HEK293 (cell line): Measurements from ENCODE around the gene CALML3.
A peak's percentile ranks its signal among the peaks of the same experiment; 100 is the strongest.

Source experiments
- CTCF ChIA-PET: fragments of 350-600 bp; formaldehyde crosslinking; extraction: SDS; loops from one replicate; lab custom pipeline; 2021; ENCODE audit warnings: antibody characterized with exemption; lab: Yijun Ruan, JAX
- POLR2A ChIA-PET: fragments of 300-600 bp; formaldehyde crosslinking; extraction: SDS; loops from one replicate; lab custom pipeline; 2020; ENCODE audit warnings: antibody characterized with exemption, inconsistent platforms; lab: Yijun Ruan, JAX
- H3K27ac ChIP-seq: fragments of 200-500 bp; sonication (Bioruptor generic); 2 replicates; pipeline ENCODE4 v1.5.1; 2014; ENCODE audit warnings: low read depth, low read length, control low read depth, inconsistent platforms; ENCODE audit errors: extremely low read depth
- H3K36me3 ChIP-seq, 2 experiments: fragments of 200-500 bp in 1 of 2; sonication (Bioruptor generic) in 1 of 2; 1 replicate in 1 of 2; 2 replicates in 1 of 2; pipeline ENCODE4 v1.5.1; 2014 to 2017; ENCODE audit warnings: inconsistent platforms in 2 of 2, low read length in 2 of 2; ENCODE audit not compliant: control insufficient read depth in 2 of 2, insufficient read depth in 1 of 2
- H3K4me1 ChIP-seq: fragments of 200-500 bp; sonication (Bioruptor generic); 2 replicates; pipeline ENCODE4 v1.5.1; 2014; ENCODE audit warnings: mild to moderate bottlenecking, low read length, inconsistent platforms; ENCODE audit not compliant: control insufficient read depth, insufficient read depth
- H3K4me3 ChIP-seq: 2 replicates; pipeline ENCODE4 v1.5.1; 2011; ENCODE audit warnings: low read depth, mild to moderate bottlenecking, control low read depth, low read length, moderate library complexity
- H3K9me3 ChIP-seq: fragments of 200-500 bp; sonication (Bioruptor generic); 2 replicates; pipeline ENCODE4 v1.5.1; 2014; ENCODE audit warnings: low read depth, low read length, inconsistent platforms; ENCODE audit not compliant: control insufficient read depth, insufficient read depth
- EGR2 ChIP-seq: fragments of 450-650 bp; formaldehyde crosslinking; IDR thresholded peaks from 2 replicates; pipeline ENCODE4 v1.5.1; 2016; ENCODE audit warnings: low read depth, missing biosample characterization, missing genetic modification characterization
- FEZF1 ChIP-seq: fragments of 450-650 bp; formaldehyde crosslinking; IDR thresholded peaks from 2 replicates; pipeline ENCODE4 v1.5.1; 2016; ENCODE audit warnings: missing biosample characterization, missing genetic modification characterization
- GLIS2 ChIP-seq: fragments of 450-650 bp; formaldehyde crosslinking; IDR thresholded peaks from 2 replicates; pipeline ENCODE4 v1.5.1; 2016; ENCODE audit warnings: missing biosample characterization, missing genetic modification characterization
- MYNN ChIP-seq: fragments of 450-650 bp; formaldehyde crosslinking; IDR thresholded peaks from 2 replicates; pipeline ENCODE4 v1.5.1; 2016; ENCODE audit warnings: missing biosample characterization, missing genetic modification characterization, borderline replicate concordance
- ZBTB21 ChIP-seq: fragments of 450-650 bp; formaldehyde crosslinking; IDR thresholded peaks from 2 replicates; pipeline ENCODE4 v1.5.1; 2017; ENCODE audit warnings: missing biosample characterization, missing genetic modification characterization
- ZFHX2 ChIP-seq: fragments of 450-650 bp; formaldehyde crosslinking; conservative IDR thresholded peaks from 2 replicates; pipeline ENCODE4 v1.5.1; 2016; ENCODE audit warnings: missing biosample characterization, missing genetic modification characterization
- ZNF132 ChIP-seq: fragments of 450-650 bp; formaldehyde crosslinking; IDR thresholded peaks from 2 replicates; pipeline ENCODE4 v1.5.1; 2017; ENCODE audit warnings: missing biosample characterization, missing genetic modification characterization, borderline replicate concordance
- ZNF133 ChIP-seq: fragments of 450-650 bp; formaldehyde crosslinking; IDR thresholded peaks from 2 replicates; pipeline ENCODE4 v1.5.1; 2016; ENCODE audit warnings: missing biosample characterization, missing genetic modification characterization
- ZNF138 ChIP-seq: fragments of 450-650 bp; formaldehyde crosslinking; IDR thresholded peaks from 2 replicates; pipeline ENCODE4 v1.5.1; 2016; ENCODE audit warnings: missing biosample characterization, missing genetic modification characterization, borderline replicate concordance
- ZNF169 ChIP-seq: fragments of 450-650 bp; formaldehyde crosslinking; IDR thresholded peaks from 2 replicates; pipeline ENCODE4 v1.5.1; 2016; ENCODE audit warnings: missing biosample characterization, missing genetic modification characterization
- ZNF19 ChIP-seq: fragments of 450-650 bp; formaldehyde crosslinking; IDR thresholded peaks from 2 replicates; pipeline ENCODE4; 2016; ENCODE audit warnings: missing biosample characterization, missing genetic modification characterization, low read depth
- ZNF239 ChIP-seq: fragments of 450-650 bp; formaldehyde crosslinking; IDR thresholded peaks from 2 replicates; pipeline ENCODE4 v1.5.1; 2016; ENCODE audit warnings: missing biosample characterization, missing genetic modification characterization
- ZNF324 ChIP-seq: fragments of 450-650 bp; formaldehyde crosslinking; IDR thresholded peaks from 2 replicates; pipeline ENCODE4 v1.5.1; 2016; ENCODE audit warnings: missing biosample characterization, missing genetic modification characterization
- ZNF48 ChIP-seq: fragments of 450-650 bp; formaldehyde crosslinking; IDR thresholded peaks from 2 replicates; pipeline ENCODE4 v1.5.1; 2016; ENCODE audit warnings: missing biosample characterization, missing genetic modification characterization
- ZNF501 ChIP-seq: fragments of 450-650 bp; formaldehyde crosslinking; IDR thresholded peaks from 2 replicates; pipeline ENCODE4 v1.5.1; 2016; ENCODE audit warnings: missing biosample characterization, missing genetic modification characterization
- ZNF510 ChIP-seq: fragments of 450-650 bp; formaldehyde crosslinking; IDR thresholded peaks from 2 replicates; pipeline ENCODE4 v1.5.1; 2018; ENCODE audit warnings: mild to moderate bottlenecking, missing genetic modification characterization, missing biosample characterization; ENCODE audit not compliant: insufficient replicate concordance
- ZNF549 ChIP-seq: fragments of 450-650 bp; IDR thresholded peaks from 2 replicates; pipeline ENCODE4 v1.5.1; 2018; ENCODE audit warnings: missing biosample characterization, missing genetic modification characterization, mild to moderate bottlenecking, inconsistent platforms, moderate library complexity
- ZNF555 ChIP-seq: fragments of 450-650 bp; formaldehyde crosslinking; conservative IDR thresholded peaks from 2 replicates; pipeline ENCODE4 v1.5.1; 2017; ENCODE audit warnings: missing biosample characterization, mild to moderate bottlenecking, missing genetic modification characterization, inconsistent platforms
- ZNF623 ChIP-seq: fragments of 450-650 bp; formaldehyde crosslinking; IDR thresholded peaks from 2 replicates; pipeline ENCODE4 v1.5.1; 2016; ENCODE audit warnings: missing biosample characterization, missing genetic modification characterization
- ZNF660 ChIP-seq: fragments of 450-650 bp; IDR thresholded peaks from 2 replicates; pipeline ENCODE4 v1.5.1; 2018; ENCODE audit warnings: missing biosample characterization, mild to moderate bottlenecking, missing genetic modification characterization
- ZXDB ChIP-seq: fragments of 450-650 bp; formaldehyde crosslinking; IDR thresholded peaks from 2 replicates; pipeline ENCODE4 v1.5.1; 2016; ENCODE audit warnings: missing biosample characterization, missing genetic modification characterization
- TF ChIP-seq, protein P1 (sequence below): fragments of 450-650 bp; formaldehyde crosslinking; IDR thresholded peaks from 2 replicates; pipeline ENCODE4 v1.5.1; 2016; ENCODE audit warnings: missing biosample characterization, missing genetic modification characterization
- TF ChIP-seq, protein P2 (sequence below): fragments of 450-650 bp; formaldehyde crosslinking; IDR thresholded peaks from 2 replicates; pipeline ENCODE4 v1.5.1; 2017; ENCODE audit warnings: missing biosample characterization, missing genetic modification characterization
- TF ChIP-seq, protein P3 (sequence below): fragments of 450-650 bp; formaldehyde crosslinking; IDR thresholded peaks from 2 replicates; pipeline ENCODE4 v1.5.1; 2016; ENCODE audit warnings: missing biosample characterization, missing genetic modification characterization
- TF ChIP-seq, protein P4 (sequence below): fragments of 450-650 bp; formaldehyde crosslinking; IDR thresholded peaks from 2 replicates; pipeline ENCODE4 v1.5.1; 2016; ENCODE audit warnings: missing biosample characterization, missing genetic modification characterization

CALML3 gene

DNA sequence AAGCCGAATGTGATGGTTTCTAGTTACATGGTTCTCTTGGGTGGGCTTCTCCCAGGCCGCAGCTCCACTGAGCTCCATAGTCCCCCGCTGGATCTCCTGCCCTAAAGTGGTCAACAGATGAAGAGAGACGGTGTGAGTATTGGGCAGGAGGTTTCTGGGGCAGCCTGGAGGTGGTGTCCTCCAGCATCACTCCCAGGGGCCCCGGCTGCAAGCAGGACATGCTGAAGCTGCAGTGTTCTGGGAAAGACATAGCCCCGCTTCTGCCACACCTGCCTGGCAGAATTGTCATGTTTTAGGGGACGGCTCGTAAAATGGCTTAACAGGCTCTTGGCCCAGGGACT, 40.4 kb downstream of the CALML3 start:
- Histone ChIP-seq H3K9me3 (no peaks in the 10 kb centered on the region), H3K27ac (no peak overlapping the region), H3K4me3 (no peak overlapping the region), H3K4me1 (peaks cover 4% of the 10 kb centered on the region), H3K36me3 (no peaks in the 10 kb centered on the region)
- POLR2A ChIA-PET: no interaction called here
- CTCF ChIA-PET: no interaction called here
- TF ChIP-seq ZNF510 (tag by site-specific recombination) (no peak), ZNF48 (no peak), ZNF133 (tag by site-specific recombination) (no peak), ZNF132 (no peak), ZNF239 (tag by site-specific recombination) (no peak), ZNF169 (tag by site-specific recombination) (no peak), FEZF1 (no peak), MYNN (tag by site-specific recombination) (no peak)

DNA sequence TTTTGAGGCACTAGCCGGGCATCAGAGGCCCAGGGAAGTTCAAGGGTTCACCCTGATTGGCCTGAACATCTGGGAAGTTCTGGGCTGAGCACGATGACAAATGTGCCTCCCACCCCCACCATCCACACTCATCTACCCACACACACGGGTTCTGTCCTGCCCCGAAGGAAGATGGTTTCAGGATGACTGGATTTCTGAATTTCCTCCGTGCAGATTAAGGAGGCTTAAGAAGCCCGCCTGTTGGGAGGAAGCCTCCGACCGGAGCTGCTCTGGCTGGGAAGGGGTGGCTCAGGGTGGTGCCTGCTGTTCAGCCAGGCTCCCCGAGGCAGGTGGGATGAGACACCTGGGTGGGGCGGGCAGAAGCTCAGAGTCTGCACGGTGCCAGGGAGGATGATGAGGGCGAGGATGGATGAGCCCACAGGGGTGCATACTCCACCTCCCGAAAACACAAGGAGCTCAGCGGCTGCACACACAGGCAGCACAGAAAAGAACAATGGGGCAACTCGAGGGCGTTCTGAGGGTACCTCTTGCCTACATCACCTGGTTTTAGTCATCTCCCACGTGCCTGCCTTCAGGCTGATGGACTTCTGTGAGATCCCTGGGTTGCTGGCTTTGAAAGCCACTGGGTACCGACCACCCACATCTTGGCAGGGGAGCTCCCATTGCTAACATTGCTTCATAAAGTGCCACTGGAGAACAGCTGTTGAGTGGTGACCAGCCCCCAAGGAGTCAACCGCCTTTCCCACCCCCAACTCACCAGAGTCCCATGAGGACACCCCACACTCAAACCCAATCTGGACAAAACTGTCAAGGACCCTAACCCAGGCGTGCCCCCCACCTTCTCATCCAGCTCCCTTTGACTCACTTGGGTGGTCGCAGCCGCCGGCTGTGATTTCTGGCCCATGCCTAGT, 41.2 kb downstream of the CALML3 start:
- Histone ChIP-seq H3K4me1 (peaks cover 2% of the 10 kb centered on the region; the same call in 1 of the 2 replicates), H3K36me3 (no peaks in the 10 kb centered on the region), H3K4me3 (no peak overlapping the region), H3K27ac (no peak overlapping the region)
- CTCF ChIA-PET: interaction anchor here (1.1 to 1.4 kb wide), 2 partner anchors 17 to 64 kb away, joined by 3 to 6 read pairs; no protein-coding TSS in a partner anchor
- no peak for TF ChIP-seq ZNF19
- TF ChIP-seq ZXDB (tag by site-specific recombination): no peak
- TF ChIP-seq ZNF623: no peak
- no peak for TF ChIP-seq ZNF555 (tag by site-specific recombination)
- TF ChIP-seq ZFHX2 (tag by site-specific recombination): peak; percentile 56; the same call in 1 of the 2 replicates
- TF ChIP-seq, protein P1, sequence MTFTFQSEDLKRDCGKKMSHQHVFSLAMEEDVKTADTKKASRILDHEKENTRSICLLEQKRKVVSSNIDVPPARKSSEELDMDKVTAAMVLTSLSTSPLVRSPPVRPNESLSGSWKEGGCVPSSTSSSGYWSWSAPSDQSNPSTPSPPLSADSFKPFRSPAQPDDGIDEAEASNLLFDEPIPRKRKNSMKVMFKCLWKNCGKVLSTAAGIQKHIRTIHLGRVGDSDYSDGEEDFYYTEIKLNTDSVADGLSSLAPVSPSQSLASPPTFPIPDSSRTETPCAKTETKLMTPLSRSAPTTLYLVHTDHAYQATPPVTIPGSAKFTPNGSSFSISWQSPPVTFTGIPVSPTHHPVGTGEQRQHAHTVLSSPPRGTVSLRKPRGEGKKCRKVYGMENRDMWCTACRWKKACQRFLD (tag by site-specific recombination): no peak
- no peak for TF ChIP-seq ZBTB21 (tag by site-specific recombination)
- no peak for TF ChIP-seq ZNF324
- TF ChIP-seq, protein P2, sequence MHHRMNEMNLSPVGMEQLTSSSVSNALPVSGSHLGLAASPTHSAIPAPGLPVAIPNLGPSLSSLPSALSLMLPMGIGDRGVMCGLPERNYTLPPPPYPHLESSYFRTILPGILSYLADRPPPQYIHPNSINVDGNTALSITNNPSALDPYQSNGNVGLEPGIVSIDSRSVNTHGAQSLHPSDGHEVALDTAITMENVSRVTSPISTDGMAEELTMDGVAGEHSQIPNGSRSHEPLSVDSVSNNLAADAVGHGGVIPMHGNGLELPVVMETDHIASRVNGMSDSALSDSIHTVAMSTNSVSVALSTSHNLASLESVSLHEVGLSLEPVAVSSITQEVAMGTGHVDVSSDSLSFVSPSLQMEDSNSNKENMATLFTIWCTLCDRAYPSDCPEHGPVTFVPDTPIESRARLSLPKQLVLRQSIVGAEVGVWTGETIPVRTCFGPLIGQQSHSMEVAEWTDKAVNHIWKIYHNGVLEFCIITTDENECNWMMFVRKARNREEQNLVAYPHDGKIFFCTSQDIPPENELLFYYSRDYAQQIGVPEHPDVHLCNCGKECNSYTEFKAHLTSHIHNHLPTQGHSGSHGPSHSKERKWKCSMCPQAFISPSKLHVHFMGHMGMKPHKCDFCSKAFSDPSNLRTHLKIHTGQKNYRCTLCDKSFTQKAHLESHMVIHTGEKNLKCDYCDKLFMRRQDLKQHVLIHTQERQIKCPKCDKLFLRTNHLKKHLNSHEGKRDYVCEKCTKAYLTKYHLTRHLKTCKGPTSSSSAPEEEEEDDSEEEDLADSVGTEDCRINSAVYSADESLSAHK (tag by site-specific recombination): no peak
- no peak for TF ChIP-seq ZNF549
- no peak for TF ChIP-seq ZNF660 (tag by site-specific recombination)
- TF ChIP-seq EGR2 (tag by site-specific recombination): peak; percentile 59
- TF ChIP-seq ZNF138: no peak
- TF ChIP-seq, protein P3, sequence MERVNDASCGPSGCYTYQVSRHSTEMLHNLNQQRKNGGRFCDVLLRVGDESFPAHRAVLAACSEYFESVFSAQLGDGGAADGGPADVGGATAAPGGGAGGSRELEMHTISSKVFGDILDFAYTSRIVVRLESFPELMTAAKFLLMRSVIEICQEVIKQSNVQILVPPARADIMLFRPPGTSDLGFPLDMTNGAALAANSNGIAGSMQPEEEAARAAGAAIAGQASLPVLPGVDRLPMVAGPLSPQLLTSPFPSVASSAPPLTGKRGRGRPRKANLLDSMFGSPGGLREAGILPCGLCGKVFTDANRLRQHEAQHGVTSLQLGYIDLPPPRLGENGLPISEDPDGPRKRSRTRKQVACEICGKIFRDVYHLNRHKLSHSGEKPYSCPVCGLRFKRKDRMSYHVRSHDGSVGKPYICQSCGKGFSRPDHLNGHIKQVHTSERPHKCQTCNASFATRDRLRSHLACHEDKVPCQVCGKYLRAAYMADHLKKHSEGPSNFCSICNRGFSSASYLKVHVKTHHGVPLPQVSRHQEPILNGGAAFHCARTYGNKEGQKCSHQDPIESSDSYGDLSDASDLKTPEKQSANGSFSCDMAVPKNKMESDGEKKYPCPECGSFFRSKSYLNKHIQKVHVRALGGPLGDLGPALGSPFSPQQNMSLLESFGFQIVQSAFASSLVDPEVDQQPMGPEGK (tag by site-specific recombination): no peak
- no peak for TF ChIP-seq ZNF501 (tag by site-specific recombination)
- TF ChIP-seq GLIS2: 0 out of 2 replicates have a peak, but pooled peaks have one; percentile 7
- TF ChIP-seq, protein P4, sequence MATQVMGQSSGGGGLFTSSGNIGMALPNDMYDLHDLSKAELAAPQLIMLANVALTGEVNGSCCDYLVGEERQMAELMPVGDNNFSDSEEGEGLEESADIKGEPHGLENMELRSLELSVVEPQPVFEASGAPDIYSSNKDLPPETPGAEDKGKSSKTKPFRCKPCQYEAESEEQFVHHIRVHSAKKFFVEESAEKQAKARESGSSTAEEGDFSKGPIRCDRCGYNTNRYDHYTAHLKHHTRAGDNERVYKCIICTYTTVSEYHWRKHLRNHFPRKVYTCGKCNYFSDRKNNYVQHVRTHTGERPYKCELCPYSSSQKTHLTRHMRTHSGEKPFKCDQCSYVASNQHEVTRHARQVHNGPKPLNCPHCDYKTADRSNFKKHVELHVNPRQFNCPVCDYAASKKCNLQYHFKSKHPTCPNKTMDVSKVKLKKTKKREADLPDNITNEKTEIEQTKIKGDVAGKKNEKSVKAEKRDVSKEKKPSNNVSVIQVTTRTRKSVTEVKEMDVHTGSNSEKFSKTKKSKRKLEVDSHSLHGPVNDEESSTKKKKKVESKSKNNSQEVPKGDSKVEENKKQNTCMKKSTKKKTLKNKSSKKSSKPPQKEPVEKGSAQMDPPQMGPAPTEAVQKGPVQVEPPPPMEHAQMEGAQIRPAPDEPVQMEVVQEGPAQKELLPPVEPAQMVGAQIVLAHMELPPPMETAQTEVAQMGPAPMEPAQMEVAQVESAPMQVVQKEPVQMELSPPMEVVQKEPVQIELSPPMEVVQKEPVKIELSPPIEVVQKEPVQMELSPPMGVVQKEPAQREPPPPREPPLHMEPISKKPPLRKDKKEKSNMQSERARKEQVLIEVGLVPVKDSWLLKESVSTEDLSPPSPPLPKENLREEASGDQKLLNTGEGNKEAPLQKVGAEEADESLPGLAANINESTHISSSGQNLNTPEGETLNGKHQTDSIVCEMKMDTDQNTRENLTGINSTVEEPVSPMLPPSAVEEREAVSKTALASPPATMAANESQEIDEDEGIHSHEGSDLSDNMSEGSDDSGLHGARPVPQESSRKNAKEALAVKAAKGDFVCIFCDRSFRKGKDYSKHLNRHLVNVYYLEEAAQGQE (tag by site-specific recombination): no peak
- TF ChIP-seq, all 188 proteins: peak for 3
- POLR2A ChIA-PET: no interaction called here
- H3K9me3 ChIP-seq: no peaks in the 10 kb centered on the region
